Measurements from ENCODE around the gene RGL1. TPM values are rescaled to one million over a fixed set of nuclear protein-coding genes. Genes with fewer than 3 reads are reported as not detected.

The RGL1 gene
- total and polyA plus RNA-seq, 7 experiments from 2014 or later = 0.90 to 6.2 (median 2.6) TPM

GRCh38 chr1:183840140-183840539 lies 35.2 kb downstream of the RGL1 start:
- intact Hi-C loops (cut with micrococcal nuclease) = loop anchor here in 1 of 2 donors (5.0 kb wide), 1 partner anchor 248 kb away; the partner anchor contains the start of gene NCF2
- ChIA-PET CTCF (no interaction called here), POLR2A (no interaction called here)
- Histone ChIP-seq H3K4me3 (ENCODE audit: low read length) (no peak overlapping the region), H3K9me3 (ENCODE audit: control insufficient read depth in 2 of 3, low read length in 3 of 3) (no peaks in the 10 kb centered on the region), H3K36me3 (ENCODE audit: control insufficient read depth in 2 of 3, insufficient read depth in 3 of 3, low read length in 3 of 3) (no peaks in the 10 kb centered on the region), H3K27me3 (ENCODE audit: control insufficient read depth in 2 of 2, insufficient read depth in 2 of 2, low read length in 2 of 2) (no peaks in the 10 kb centered on the region), H3K27ac (ENCODE audit: low read depth, low read length) (no peak overlapping the region), H3K4me1 (ENCODE audit: control insufficient read depth in 2 of 2, insufficient read depth in 2 of 2, low read length in 2 of 2) (peaks cover 0 to 3% of the 10 kb centered on the region in 2 donors)
- peaks cover 0 to 6% (median 0%) of the 10 kb centered on the region in 11 donors for H3K9me3 Mint-ChIP-seq
- H3K36me3 Mint-ChIP-seq = peaks cover 4 to 8% (median 6%) of the 10 kb centered on the region in 5 donors
- H3K4me3 Mint-ChIP-seq = no peak overlapping the region
- no peaks in the 10 kb centered on the region for H3K27me3 Mint-ChIP-seq
- ATAC-seq = no peak
- DNase-seq = no peak
- peaks cover 5 to 37% (median 20%) of the 10 kb centered on the region in 7 donors for H3K4me1 Mint-ChIP-seq
- no peak overlapping the region for H3K27ac Mint-ChIP-seq

DNA sequence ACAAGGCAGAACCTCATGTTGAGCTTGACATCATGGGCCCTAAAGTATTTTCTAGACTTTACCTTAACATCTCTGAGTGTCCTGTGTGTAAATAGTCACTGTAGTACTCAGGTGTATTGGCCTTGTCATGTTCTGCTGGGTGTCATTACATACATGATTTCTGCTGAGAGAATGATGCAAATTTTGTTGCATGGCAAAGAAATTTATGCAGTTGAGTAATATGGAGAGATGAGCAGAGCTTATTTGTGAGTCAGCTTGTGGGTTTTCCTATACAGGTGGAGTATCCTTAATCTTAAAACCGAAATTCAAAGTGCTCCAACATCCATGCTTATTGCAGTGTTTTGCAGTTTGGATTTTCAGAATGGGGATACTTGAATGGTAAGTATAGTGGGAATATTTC lies 36.6 kb downstream of the RGL1 start:
- Histone ChIP-seq H3K4me3 (ENCODE audit: low read length) (no peak overlapping the region), H3K4me1 (ENCODE audit: control insufficient read depth in 2 of 2, insufficient read depth in 2 of 2, low read length in 2 of 2) (peaks cover 0 to 3% of the 10 kb centered on the region in 2 donors), H3K27ac (ENCODE audit: low read depth, low read length) (no peak overlapping the region), H3K27me3 (ENCODE audit: control insufficient read depth in 2 of 2, insufficient read depth in 2 of 2, low read length in 2 of 2) (no peaks in the 10 kb centered on the region), H3K9me3 (ENCODE audit: control insufficient read depth in 2 of 3, low read length in 3 of 3) (no peaks in the 10 kb centered on the region), H3K36me3 (ENCODE audit: control insufficient read depth in 2 of 3, insufficient read depth in 3 of 3, low read length in 3 of 3) (no peaks in the 10 kb centered on the region)
- peaks cover 6 to 8% (median 8%) of the 10 kb centered on the region in 5 donors for H3K36me3 Mint-ChIP-seq
- H3K27me3 Mint-ChIP-seq = no peaks in the 10 kb centered on the region
- peaks cover 0 to 6% (median 0%) of the 10 kb centered on the region in 11 donors for H3K9me3 Mint-ChIP-seq
- peak overlapping the region in 4 of 10 donors; percentile 1 to 72 (median 59) for H3K4me3 Mint-ChIP-seq
- ATAC-seq = no peak
- POLR2A ChIA-PET = interaction anchor here (0.7 kb wide), 1 partner anchor 154 kb away, joined by 3 read pairs; no protein-coding TSS in a partner anchor
- H3K4me1 Mint-ChIP-seq = peaks cover 5 to 38% (median 20%) of the 10 kb centered on the region in 7 donors
- H3K27ac Mint-ChIP-seq = peak overlapping the region in 5 of 9 donors; percentile 28 to 90 (median 62)
- intact Hi-C loops (cut with micrococcal nuclease) = loop anchor here in 1 of 2 donors (5.0 kb wide), 1 partner anchor 249 kb away; the partner anchor contains the start of gene NCF2
- DNase-seq = no peak
- CTCF ChIA-PET = no interaction called here

- Histone ChIP-seq H3K27ac (ENCODE audit: low read depth, low read length) (no peak overlapping the region), H3K4me3 (ENCODE audit: low read length) (no peak overlapping the region), H3K27me3 (ENCODE audit: control insufficient read depth in 2 of 2, insufficient read depth in 2 of 2, low read length in 2 of 2) (no peaks in the 10 kb centered on the region), H3K9me3 (ENCODE audit: control insufficient read depth in 2 of 3, low read length in 3 of 3) (no peaks in the 10 kb centered on the region), H3K36me3 (ENCODE audit: control insufficient read depth in 2 of 3, insufficient read depth in 3 of 3, low read length in 3 of 3) (no peaks in the 10 kb centered on the region), H3K4me1 (ENCODE audit: control insufficient read depth in 2 of 2, insufficient read depth in 2 of 2, low read length in 2 of 2) (peaks cover 0 to 3% of the 10 kb centered on the region in 2 donors)
- peaks cover 7 to 11% (median 8%) of the 10 kb centered on the region in 5 donors for H3K36me3 Mint-ChIP-seq
- intact Hi-C loops (cut with micrococcal nuclease) = loop anchor here in 1 of 2 donors (2.0 to 5.0 kb wide), 2 partner anchors 37 to 250 kb away; partner anchors contain the start of genes NCF2 and RGL1
- ATAC-seq (no peak), DNase-seq (peak in 4 of 9 donors; percentile 2 to 20 (median 6))
- peaks cover 0 to 6% (median 0%) of the 10 kb centered on the region in 11 donors for H3K9me3 Mint-ChIP-seq
- H3K4me1 Mint-ChIP-seq = peaks cover 5 to 38% (median 20%) of the 10 kb centered on the region in 7 donors
- ChIA-PET POLR2A (interaction anchor here (0.6 kb wide), 1 partner anchor 211 kb away, joined by 3 read pairs; no protein-coding TSS in a partner anchor), CTCF (interaction anchor here (0.7 kb wide), 1 partner anchor 16 kb away, joined by 4 read pairs; no protein-coding TSS in a partner anchor)
- H3K27me3 Mint-ChIP-seq = no peaks in the 10 kb centered on the region
- H3K27ac Mint-ChIP-seq = peak overlapping the region in 8 of 9 donors; percentile 30 to 90 (median 46)
- peak overlapping the region in 9 of 10 donors; percentile 40 to 74 (median 54) for H3K4me3 Mint-ChIP-seq
Observed at GRCh38 chr1:183841950-183842794, 37.3 kb downstream of the RGL1 start.

DNA sequence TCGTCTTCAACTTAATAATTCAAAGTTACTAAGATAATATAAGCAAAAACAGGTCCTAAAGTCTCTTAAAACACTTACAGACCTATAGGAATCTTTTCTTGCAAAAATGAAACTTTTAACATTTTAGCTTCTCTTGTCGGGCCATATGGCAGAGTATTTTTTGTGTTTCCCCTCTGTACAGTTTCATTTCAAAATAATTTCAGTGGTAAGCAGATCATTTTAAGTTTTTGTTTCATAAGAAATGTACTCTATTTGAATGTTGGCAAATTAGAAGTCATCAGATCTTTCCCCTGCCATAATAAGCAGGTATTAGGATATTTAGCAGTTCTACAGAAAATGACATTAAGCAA lies 37.9 kb downstream of the RGL1 start:
- no peak overlapping the region for H3K27ac ChIP-seq (ENCODE audit: low read depth, low read length)
- H3K36me3 Mint-ChIP-seq = peaks cover 7 to 15% (median 8%) of the 10 kb centered on the region in 5 donors
- peak overlapping the region in 7 of 9 donors; percentile 23 to 90 (median 41) for H3K27ac Mint-ChIP-seq
- H3K9me3 Mint-ChIP-seq = peaks cover 0 to 6% (median 0%) of the 10 kb centered on the region in 11 donors
- no peaks in the 10 kb centered on the region for H3K27me3 Mint-ChIP-seq
- peaks cover 0 to 3% of the 10 kb centered on the region in 2 donors for H3K4me1 ChIP-seq (ENCODE audit: control insufficient read depth in 2 of 2, insufficient read depth in 2 of 2, low read length in 2 of 2)
- intact Hi-C loops (cut with micrococcal nuclease) = loop anchor here in 1 of 2 donors (2.0 to 5.0 kb wide), 2 partner anchors 38 to 250 kb away; partner anchors contain the start of genes NCF2 and RGL1
- ATAC-seq (no peak), DNase-seq (peak in 1 of 9 donors; percentile 1)
- peak overlapping the region in 9 of 10 donors; percentile 40 to 74 (median 54) for H3K4me3 Mint-ChIP-seq
- H3K9me3 ChIP-seq (ENCODE audit: control insufficient read depth in 2 of 3, low read length in 3 of 3) = no peaks in the 10 kb centered on the region
- H3K4me3 ChIP-seq (ENCODE audit: low read length) = no peak overlapping the region
- no peaks in the 10 kb centered on the region for H3K36me3 ChIP-seq (ENCODE audit: control insufficient read depth in 2 of 3, insufficient read depth in 3 of 3, low read length in 3 of 3)
- CTCF ChIA-PET = interaction anchor here (0.7 kb wide), 1 partner anchor 16 kb away, joined by 4 read pairs; no protein-coding TSS in a partner anchor
- H3K27me3 ChIP-seq (ENCODE audit: control insufficient read depth in 2 of 2, insufficient read depth in 2 of 2, low read length in 2 of 2) = no peaks in the 10 kb centered on the region
- peaks cover 5 to 38% (median 20%) of the 10 kb centered on the region in 7 donors for H3K4me1 Mint-ChIP-seq
- POLR2A ChIA-PET = interaction anchor here (0.6 kb wide), 1 partner anchor 211 kb away, joined by 3 read pairs; no protein-coding TSS in a partner anchor

DNA sequence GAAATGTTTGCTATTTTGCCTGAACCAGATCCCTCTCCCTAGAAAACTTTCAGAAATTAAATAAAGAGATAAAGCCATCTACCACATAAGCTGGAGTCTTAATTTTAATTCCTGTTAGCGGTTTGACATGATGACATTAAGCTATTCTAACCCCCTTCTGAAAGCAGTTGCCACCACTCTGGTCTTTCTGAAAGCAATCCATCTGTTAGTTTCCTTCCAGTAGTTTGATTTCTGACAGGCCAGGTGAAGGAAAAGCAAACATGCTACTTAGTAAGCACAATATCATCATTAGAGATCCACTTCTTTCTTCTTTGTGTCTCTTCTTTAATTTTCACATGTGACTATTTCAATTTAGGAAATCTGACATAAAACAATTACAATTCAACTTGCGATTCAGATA lies 39.9 kb downstream of the RGL1 start:
- Histone ChIP-seq H3K4me1 (ENCODE audit: control insufficient read depth in 2 of 2, insufficient read depth in 2 of 2, low read length in 2 of 2) (peaks cover 0 to 3% of the 10 kb centered on the region in 2 donors), H3K27me3 (ENCODE audit: control insufficient read depth in 2 of 2, insufficient read depth in 2 of 2, low read length in 2 of 2) (no peaks in the 10 kb centered on the region), H3K27ac (ENCODE audit: low read depth, low read length) (no peak overlapping the region), H3K9me3 (ENCODE audit: control insufficient read depth in 2 of 3, low read length in 3 of 3) (no peaks in the 10 kb centered on the region), H3K36me3 (ENCODE audit: control insufficient read depth in 2 of 3, insufficient read depth in 3 of 3, low read length in 3 of 3) (no peaks in the 10 kb centered on the region), H3K4me3 (ENCODE audit: low read length) (no peak overlapping the region)
- no peaks in the 10 kb centered on the region for H3K27me3 Mint-ChIP-seq
- no peak for ATAC-seq
- H3K27ac Mint-ChIP-seq = peak overlapping the region in 2 of 9 donors; percentile 11 to 19
- intact Hi-C loops (cut with micrococcal nuclease) = loop anchor here in 1 of 2 donors (5.0 kb wide), 1 partner anchor 253 kb away; the partner anchor contains the start of gene NCF2
- H3K36me3 Mint-ChIP-seq = peaks cover 0 to 8% (median 5%) of the 10 kb centered on the region in 5 donors
- ChIA-PET CTCF (interaction anchor here (1.2 kb wide), 1 partner anchor 71 kb away, joined by 4 read pairs; no protein-coding TSS in a partner anchor), POLR2A (no interaction called here)
- no peak for DNase-seq
- H3K4me1 Mint-ChIP-seq = peaks cover 5 to 37% (median 18%) of the 10 kb centered on the region in 7 donors
- H3K9me3 Mint-ChIP-seq = peaks cover 0 to 2% (median 0%) of the 10 kb centered on the region in 11 donors
- no peak overlapping the region for H3K4me3 Mint-ChIP-seq

DNA sequence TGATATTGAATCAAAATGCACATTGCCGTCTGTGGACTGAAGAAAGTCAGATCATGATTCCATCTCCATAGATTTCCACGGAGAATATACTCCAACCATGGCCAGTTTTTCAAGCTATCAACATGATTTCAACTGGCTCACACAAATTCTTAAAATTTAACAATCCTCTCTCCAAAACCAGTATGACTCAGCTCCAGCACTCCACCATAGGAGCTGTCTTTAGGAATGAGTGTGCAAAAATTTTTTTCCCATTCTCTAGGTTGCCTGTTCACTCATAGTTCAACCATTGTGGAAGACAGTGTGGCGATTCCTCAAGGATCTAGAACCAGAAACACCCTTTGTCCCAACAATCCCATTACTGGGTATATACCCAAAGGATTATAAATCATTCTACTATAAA lies 40.8 kb downstream of the RGL1 start:
- no peaks in the 10 kb centered on the region for H3K9me3 ChIP-seq (ENCODE audit: control insufficient read depth in 2 of 3, low read length in 3 of 3)
- ChIA-PET CTCF (no interaction called here), POLR2A (no interaction called here)
- no peaks in the 10 kb centered on the region for H3K27me3 ChIP-seq (ENCODE audit: control insufficient read depth in 2 of 2, insufficient read depth in 2 of 2, low read length in 2 of 2)
- no peaks in the 10 kb centered on the region for H3K27me3 Mint-ChIP-seq
- H3K36me3 ChIP-seq (ENCODE audit: control insufficient read depth in 2 of 3, insufficient read depth in 3 of 3, low read length in 3 of 3) = no peaks in the 10 kb centered on the region
- H3K27ac ChIP-seq (ENCODE audit: low read depth, low read length) = no peak overlapping the region
- no peak overlapping the region for H3K4me3 ChIP-seq (ENCODE audit: low read length)
- H3K9me3 Mint-ChIP-seq = no peaks in the 10 kb centered on the region
- ATAC-seq (no peak), DNase-seq (no peak)
- peaks cover 0 to 8% (median 5%) of the 10 kb centered on the region in 5 donors for H3K36me3 Mint-ChIP-seq
- H3K4me1 Mint-ChIP-seq = peaks cover 5 to 34% (median 18%) of the 10 kb centered on the region in 7 donors
- no peak overlapping the region for H3K4me3 Mint-ChIP-seq
- H3K27ac Mint-ChIP-seq = no peak overlapping the region
- H3K4me1 ChIP-seq (ENCODE audit: control insufficient read depth in 2 of 2, insufficient read depth in 2 of 2, low read length in 2 of 2) = peaks cover 0 to 3% of the 10 kb centered on the region in 2 donors
- intact Hi-C loops (cut with micrococcal nuclease) = no loop called here

Measured in naive thymus-derived CD4-positive, alpha-beta T cell (primary cell).